ENCODE results near the gene ATP8B2.

GRCh38 chr1:154391086-154391770 lies 65.9 kb downstream of the ATP8B2 start:
- TF ChIP-seq POLR2AphosphoS5 (IDR thresholded peaks at IDR 0.05) = no peak
- no peak for TF ChIP-seq CTCF (IDR thresholded peaks at IDR 0.05)
- no peak for TF ChIP-seq POLR2A (IDR thresholded peaks at IDR 0.05)
- no peak for TF ChIP-seq EP300 (IDR thresholded peaks at IDR 0.05)

Measured in suprapubic skin (tissue), 4 donors.